Measurements from ENCODE around the gene RPA4. TPM values are rescaled to one million over a fixed set of nuclear protein-coding genes. Genes with fewer than 3 reads are reported as not detected.
"Not testable (repeated sequence)": the region's sequence is repeated elsewhere in the genome, so short reads cannot be mapped to it uniquely, and the experiment has no call there.

RPA4 gene
- total RNA-seq, 1 donor = 0.43 TPM

DNA sequence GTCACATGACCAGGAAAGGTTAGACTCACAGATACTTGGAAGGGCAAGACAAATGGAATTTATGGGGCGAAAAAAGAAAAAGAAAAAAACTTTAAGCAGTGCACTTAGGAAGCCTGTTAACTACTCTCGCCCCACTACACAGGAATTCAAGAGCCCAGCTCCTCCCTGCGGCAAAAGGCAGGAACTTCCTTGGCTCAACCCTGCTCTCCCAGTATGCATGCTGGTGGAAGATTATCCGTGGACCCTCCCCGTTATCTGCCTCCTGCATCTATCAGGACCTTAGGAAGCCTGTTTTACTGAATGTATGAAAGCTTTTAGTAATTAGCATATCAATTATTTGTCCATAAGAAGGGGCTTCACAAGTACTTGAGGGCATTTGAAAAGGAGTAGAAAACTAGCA lies 40.1 kb upstream of the RPA4 start:
- TF ChIP-seq, protein P1, sequence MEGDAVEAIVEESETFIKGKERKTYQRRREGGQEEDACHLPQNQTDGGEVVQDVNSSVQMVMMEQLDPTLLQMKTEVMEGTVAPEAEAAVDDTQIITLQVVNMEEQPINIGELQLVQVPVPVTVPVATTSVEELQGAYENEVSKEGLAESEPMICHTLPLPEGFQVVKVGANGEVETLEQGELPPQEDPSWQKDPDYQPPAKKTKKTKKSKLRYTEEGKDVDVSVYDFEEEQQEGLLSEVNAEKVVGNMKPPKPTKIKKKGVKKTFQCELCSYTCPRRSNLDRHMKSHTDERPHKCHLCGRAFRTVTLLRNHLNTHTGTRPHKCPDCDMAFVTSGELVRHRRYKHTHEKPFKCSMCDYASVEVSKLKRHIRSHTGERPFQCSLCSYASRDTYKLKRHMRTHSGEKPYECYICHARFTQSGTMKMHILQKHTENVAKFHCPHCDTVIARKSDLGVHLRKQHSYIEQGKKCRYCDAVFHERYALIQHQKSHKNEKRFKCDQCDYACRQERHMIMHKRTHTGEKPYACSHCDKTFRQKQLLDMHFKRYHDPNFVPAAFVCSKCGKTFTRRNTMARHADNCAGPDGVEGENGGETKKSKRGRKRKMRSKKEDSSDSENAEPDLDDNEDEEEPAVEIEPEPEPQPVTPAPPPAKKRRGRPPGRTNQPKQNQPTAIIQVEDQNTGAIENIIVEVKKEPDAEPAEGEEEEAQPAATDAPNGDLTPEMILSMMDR (IDR thresholded peaks at IDR 0.05; ENCODE audit: insufficient read depth, low read depth, low read length) = peak; percentile 46
- DNase-seq (ENCODE audit: low read depth) = no peak
- no peak overlapping the region for H3K4me3 ChIP-seq (ENCODE audit: low read depth, low read length)

DNA sequence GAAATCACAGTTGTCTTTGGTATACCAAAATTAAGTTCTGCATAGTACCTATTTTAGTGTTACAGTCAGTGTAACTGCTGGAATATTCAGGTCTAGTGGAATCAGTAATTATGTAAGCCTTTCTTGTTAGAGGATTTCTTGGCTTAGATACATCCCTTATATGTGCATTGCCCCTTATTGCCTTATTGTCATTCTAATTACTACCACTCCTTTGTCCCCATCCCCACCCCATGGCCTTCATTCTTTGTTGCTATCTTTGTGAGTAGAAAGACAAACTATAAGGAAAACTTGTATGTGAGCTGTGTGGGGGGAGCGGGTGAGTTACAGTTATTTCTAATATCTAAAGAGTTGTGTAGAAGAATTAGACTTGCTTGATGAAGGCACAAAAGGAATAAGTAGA lies 36.9 kb upstream of the RPA4 start:
- no peak overlapping the region for H3K4me3 ChIP-seq (ENCODE audit: low read depth, low read length)
- TF ChIP-seq, protein P1 (IDR thresholded peaks at IDR 0.05; ENCODE audit: insufficient read depth, low read depth, low read length) = no peak
- no peak for DNase-seq (ENCODE audit: low read depth)

DNA sequence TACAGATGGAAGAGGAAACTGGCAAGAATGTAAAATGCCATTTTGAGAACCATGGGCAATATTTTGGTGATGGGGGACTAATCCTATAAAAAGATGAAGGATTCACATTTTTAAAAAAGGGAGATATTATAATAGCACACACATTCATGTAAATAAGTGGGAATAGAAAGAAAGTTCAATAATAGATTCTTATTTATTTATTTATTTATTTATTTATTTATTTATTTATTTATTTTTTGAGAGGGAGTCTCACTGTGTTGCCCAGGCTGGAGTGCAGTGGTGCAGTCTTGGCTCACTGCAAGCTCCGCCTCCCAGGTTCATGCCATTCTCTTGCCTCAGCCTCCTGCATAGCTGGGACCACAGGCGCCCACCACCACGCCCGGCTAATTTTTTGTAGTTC lies 24.3 kb upstream of the RPA4 start:
- DNase-seq (ENCODE audit: low read depth); H3K4me3 ChIP-seq (ENCODE audit: low read depth, low read length): not testable (repeated sequence)

GRCh38 chrX:96861218-96861617 lies 22.5 kb upstream of the RPA4 start:
- TF ChIP-seq, protein P1 (IDR thresholded peaks at IDR 0.05; ENCODE audit: insufficient read depth, low read depth, low read length) = no peak
- DNase-seq (ENCODE audit: low read depth) = no peak
- no peak overlapping the region for H3K4me3 ChIP-seq (ENCODE audit: low read depth, low read length)

GRCh38 chrX:96861661-96862060 lies 22.0 kb upstream of the RPA4 start:
- DNase-seq (ENCODE audit: low read depth) = no peak
- no peak overlapping the region for H3K4me3 ChIP-seq (ENCODE audit: low read depth, low read length)
- TF ChIP-seq, protein P1 (IDR thresholded peaks at IDR 0.05; ENCODE audit: insufficient read depth, low read depth, low read length) = no peak

- TF ChIP-seq, protein P1 (IDR thresholded peaks at IDR 0.05; ENCODE audit: insufficient read depth, low read depth, low read length) = no peak
Observed at GRCh38 chrX:96884027-96884426, 319 bp downstream of the RPA4 start.

DNA sequence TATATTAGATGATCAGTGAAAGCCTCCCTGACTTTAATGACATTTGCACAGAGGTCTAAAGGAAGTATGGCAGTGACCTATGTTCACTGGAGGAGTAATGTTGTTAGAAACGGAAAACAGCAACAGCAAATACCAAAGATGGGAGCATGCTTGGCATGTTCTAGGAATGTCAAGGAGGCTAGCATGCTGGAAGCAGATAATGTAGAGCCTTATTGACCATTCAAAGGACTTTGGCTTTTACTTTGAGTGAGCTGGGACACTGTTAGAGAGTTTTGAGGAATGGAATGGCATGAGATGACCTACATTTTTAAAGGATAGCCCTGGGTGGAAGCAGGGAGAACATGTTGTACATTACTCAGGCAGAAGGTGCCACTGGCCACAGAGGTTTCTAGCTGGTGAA lies 6.0 kb downstream of the RPA4 start:
- TF ChIP-seq, protein P1 (IDR thresholded peaks at IDR 0.05; ENCODE audit: insufficient read depth, low read depth, low read length) = no peak
- no peak overlapping the region for H3K4me3 ChIP-seq (ENCODE audit: low read depth, low read length)
- DNase-seq (ENCODE audit: low read depth) = no peak

More at GRCh38 chrX:96884027-96884426, 319 bp downstream of the RPA4 start:
- DNase-seq (ENCODE audit: low read depth) = no peak
- no peak overlapping the region for H3K4me3 ChIP-seq (ENCODE audit: low read depth, low read length)

All from fibroblast of villous mesenchyme (primary cell).